Urinary bladder (tissue), 4 donors: ENCODE data around the gene CRNN. TPM values are rescaled to one million over a fixed set of nuclear protein-coding genes. Genes with fewer than 3 reads are reported as not detected.

Experiments
- DNase-seq: peaks from one replicate; pipeline ENCODE4 v3.0.0-alpha.2; 2015; ENCODE audit errors: extremely low spot score
- H3K27ac ChIP-seq: one replicate; pipeline ENCODE4 v1.5.1; 2013; ENCODE audit warnings: low read depth, mild to moderate bottlenecking, moderate library complexity
- H3K36me3 ChIP-seq: one replicate; pipeline ENCODE4 v1.6.1; 2013; ENCODE audit warnings: mild to moderate bottlenecking, moderate library complexity; ENCODE audit not compliant: insufficient read depth
- H3K4me1 ChIP-seq: one replicate; pipeline ENCODE4 v1.6.1; 2013; ENCODE audit warnings: mild to moderate bottlenecking, moderate library complexity; ENCODE audit not compliant: insufficient read depth
- H3K4me3 ChIP-seq: one replicate; pipeline ENCODE4 v1.5.1; 2013; ENCODE audit warnings: low read depth, low read length
- WGBS: extraction: QIAGEN DNeasy Blood & Tissue Kit; methylation state at CpG from one replicate; pipeline ENCODE4 v1.1.7; 2013; 5-methylcytosine and 5-hydroxymethylcytosine counted together
- polyA plus RNA-seq: library from polyadenylated mRNA; stranded (reverse); fragments of 200-250 nt; gene quantifications from one replicate; pipeline ENCODE4 v1.2.3, GENCODE V29; 2013
- total RNA-seq: library from RNA; depleted of rRNA; stranded (reverse); fragments of >200 nt; gene quantifications from one replicate; pipeline ENCODE4 v1.2.3, GENCODE V29; 2014
- donor health status: healthy with polysubstance abuse.
- donor health status: healthy.

The CRNN gene
- total RNA-seq (not detected), polyA plus RNA-seq (not detected)

GRCh38 chr1:152413909-152414308, at the start of gene CRNN:
TSS of gene CRNN (minus strand) at chr1:152414263. CDS start at chr1:152412233, 2,030 bp downstream.
- Histone ChIP-seq H3K27ac (no peak within 1 kb of the TSS), H3K36me3 (no peaks in the 10 kb centered on the region), H3K4me3 (no peak within 1 kb of the TSS), H3K4me1 (no peaks in the 10 kb centered on the region)
- WGBS = 83% methylated on average over 3 of the region's 3 CpGs
- no peak for DNase-seq

GRCh38 chr1:152462636-152463035, 48.6 kb upstream of the CRNN start:
- Histone ChIP-seq H3K36me3 (no peaks in the 10 kb centered on the region), H3K4me1 (no peaks in the 10 kb centered on the region), H3K4me3 (no peak overlapping the region), H3K27ac (no peak overlapping the region)
- WGBS = 96% methylated on average over 26 of the region's 26 CpGs
- DNase-seq = no peak

- Histone ChIP-seq H3K36me3 (no peaks in the 10 kb centered on the region), H3K4me3 (no peak overlapping the region), H3K4me1 (no peaks in the 10 kb centered on the region), H3K27ac (no peak overlapping the region)
- DNase-seq = no peak
- WGBS = 8% methylated on average over 6 of the region's 6 CpGs
Observed at GRCh38 chr1:152461544-152461943, 47.5 kb upstream of the CRNN start.

GRCh38 chr1:152460529-152460899, 46.5 kb upstream of the CRNN start:
- Histone ChIP-seq H3K4me1 (no peaks in the 10 kb centered on the region), H3K36me3 (no peaks in the 10 kb centered on the region), H3K27ac (no peak overlapping the region), H3K4me3 (no peak overlapping the region)
- DNase-seq = no peak
- 45% methylated on average over 3 of the region's 3 CpGs for WGBS

- Histone ChIP-seq H3K27ac (no peak overlapping the region), H3K36me3 (no peaks in the 10 kb centered on the region), H3K4me1 (no peaks in the 10 kb centered on the region), H3K4me3 (no peak overlapping the region)
- 45% methylated on average over 8 of the region's 8 CpGs for WGBS
- DNase-seq = no peak
Observed at GRCh38 chr1:152459596-152460528, 45.8 kb upstream of the CRNN start.

- Histone ChIP-seq H3K27ac (no peak overlapping the region), H3K4me3 (no peak overlapping the region), H3K36me3 (no peaks in the 10 kb centered on the region), H3K4me1 (no peaks in the 10 kb centered on the region)
- peak; percentile 45 for DNase-seq
- WGBS = 30% methylated on average over 11 of the region's 11 CpGs
Observed at GRCh38 chr1:152458384-152459185, 44.5 kb upstream of the CRNN start.

- H3K4me3 ChIP-seq = no peak overlapping the region
- H3K36me3 ChIP-seq = no peaks in the 10 kb centered on the region
- H3K4me1 ChIP-seq = no peaks in the 10 kb centered on the region
- H3K27ac ChIP-seq = no peak overlapping the region
- WGBS = 59% methylated on average over 2 of the region's 2 CpGs
- DNase-seq = no peak
Observed at GRCh38 chr1:152457561-152457960, 43.5 kb upstream of the CRNN start.

GRCh38 chr1:152457071-152457470, 43.0 kb upstream of the CRNN start:
- no peaks in the 10 kb centered on the region for H3K4me1 ChIP-seq
- WGBS = 90% methylated on average over 1 of the region's 1 CpG
- H3K4me3 ChIP-seq = no peak overlapping the region
- H3K36me3 ChIP-seq = no peaks in the 10 kb centered on the region
- DNase-seq = no peak
- H3K27ac ChIP-seq = no peak overlapping the region

GRCh38 chr1:152451254-152451653, 37.2 kb upstream of the CRNN start:
- Histone ChIP-seq H3K27ac (no peak overlapping the region), H3K36me3 (no peaks in the 10 kb centered on the region), H3K4me3 (no peak overlapping the region), H3K4me1 (no peaks in the 10 kb centered on the region)
- no peak for DNase-seq
- WGBS = 41% methylated on average over 6 of the region's 6 CpGs

GRCh38 chr1:152449661-152450060, 35.6 kb upstream of the CRNN start:
- 80% methylated on average over 2 of the region's 2 CpGs for WGBS
- no peak for DNase-seq
- Histone ChIP-seq H3K4me1 (no peaks in the 10 kb centered on the region), H3K4me3 (no peak overlapping the region), H3K36me3 (no peaks in the 10 kb centered on the region), H3K27ac (no peak overlapping the region)

- H3K36me3 ChIP-seq = no peaks in the 10 kb centered on the region
- H3K27ac ChIP-seq = no peak overlapping the region
- no peak overlapping the region for H3K4me3 ChIP-seq
- 86% methylated on average over 5 of the region's 5 CpGs for WGBS
- H3K4me1 ChIP-seq = no peaks in the 10 kb centered on the region
- no peak for DNase-seq
Observed at GRCh38 chr1:152448496-152448895, 34.4 kb upstream of the CRNN start.

GRCh38 chr1:152448095-152448494, 34.0 kb upstream of the CRNN start:
- DNase-seq = no peak
- Histone ChIP-seq H3K4me1 (no peaks in the 10 kb centered on the region), H3K27ac (no peak overlapping the region), H3K4me3 (no peak overlapping the region), H3K36me3 (no peaks in the 10 kb centered on the region)
- 60% methylated on average over 2 of the region's 2 CpGs for WGBS

- H3K4me3 ChIP-seq = no peak overlapping the region
- H3K36me3 ChIP-seq = no peaks in the 10 kb centered on the region
- DNase-seq = no peak
- 57% methylated on average over 4 of the region's 4 CpGs for WGBS
- no peaks in the 10 kb centered on the region for H3K4me1 ChIP-seq
- no peak overlapping the region for H3K27ac ChIP-seq
Observed at GRCh38 chr1:152447484-152447883, 33.4 kb upstream of the CRNN start.

- DNase-seq = no peak
- H3K4me3 ChIP-seq = no peak overlapping the region
- H3K36me3 ChIP-seq = no peaks in the 10 kb centered on the region
- no peak overlapping the region for H3K27ac ChIP-seq
- 68% methylated on average over 4 of the region's 4 CpGs for WGBS
- peaks cover 1% of the 10 kb centered on the region for H3K4me1 ChIP-seq
Observed at GRCh38 chr1:152444045-152444444, 30.0 kb upstream of the CRNN start.
